Hepatocyte (in vitro differentiated cells): Measurements from ENCODE around the gene SORBS2.

Experiments
- CTCF ChIP-seq: fragments of 200-600 bp; sonication (generic); IDR thresholded peaks from 2 replicates; pipeline ENCODE4 v1.5.1; 2016; ENCODE audit warnings: antibody characterized with exemption, mild to moderate bottlenecking; ENCODE audit not compliant: poor library complexity
- EZH2 ChIP-seq: fragments of 200-600 bp; sonication (generic); IDR thresholded peaks from 2 replicates; pipeline ENCODE4 v1.6.1; 2016; ENCODE audit warnings: antibody characterized with exemption, mild to moderate bottlenecking, borderline replicate concordance
- EZH2phosphoT487 ChIP-seq: fragments of 200-600 bp; sonication (generic); IDR thresholded peaks from one replicate; pipeline ENCODE4 v1.6.1; 2018; ENCODE audit warnings: antibody characterized with exemption, mild to moderate bottlenecking, low read depth, moderate library complexity; ENCODE audit not compliant: unreplicated experiment, severe bottlenecking

- TF ChIP-seq CTCF (no peak), EZH2 (no peak), EZH2phosphoT487 (no peak)
These were observed 98.3 kb downstream of the SORBS2 start for GRCh38 chr4:185713731-185714130.
